Measurements from ENCODE around the gene PLCH1.

PLCH1 gene

DNA sequence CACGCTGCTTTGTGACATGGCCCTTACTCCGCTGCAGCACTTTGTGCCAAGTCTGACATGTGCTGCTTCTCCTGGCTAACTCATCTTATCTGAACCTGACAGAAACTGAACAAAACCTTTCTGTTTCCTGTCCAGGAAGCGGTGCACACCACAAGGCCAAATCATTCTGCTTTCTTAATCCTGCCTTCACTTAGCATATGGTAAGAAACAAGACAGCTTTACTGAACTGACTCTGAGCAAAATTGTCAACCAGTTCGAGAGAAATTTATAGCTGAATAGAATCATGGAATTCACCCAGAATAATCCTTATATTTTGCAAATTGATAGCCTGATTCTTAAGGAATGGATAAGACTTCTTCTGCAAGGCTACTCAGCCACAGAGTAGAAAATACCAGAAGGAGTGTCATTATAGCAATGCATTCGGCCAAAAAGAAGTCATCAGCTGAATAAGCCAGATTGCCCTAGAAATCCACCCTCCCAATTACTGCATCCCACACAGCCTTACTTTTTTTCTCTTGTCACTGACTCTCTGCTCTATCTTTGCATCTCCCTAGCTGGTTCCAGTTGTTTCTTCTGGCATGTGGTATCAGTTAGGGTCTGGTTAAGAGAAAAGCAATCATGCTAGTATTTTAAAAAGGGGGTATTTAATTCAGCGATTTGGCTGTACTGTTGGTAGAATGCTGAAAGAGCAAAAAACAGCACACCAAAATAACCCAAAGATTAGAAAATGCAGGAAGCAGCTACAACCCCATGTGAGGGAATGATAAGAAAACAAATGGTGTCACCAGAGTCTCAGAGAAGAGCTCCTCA lies 409.8 kb downstream of the PLCH1 start:
- no peak for DNase-seq (ENCODE audit: low read depth)

DNA sequence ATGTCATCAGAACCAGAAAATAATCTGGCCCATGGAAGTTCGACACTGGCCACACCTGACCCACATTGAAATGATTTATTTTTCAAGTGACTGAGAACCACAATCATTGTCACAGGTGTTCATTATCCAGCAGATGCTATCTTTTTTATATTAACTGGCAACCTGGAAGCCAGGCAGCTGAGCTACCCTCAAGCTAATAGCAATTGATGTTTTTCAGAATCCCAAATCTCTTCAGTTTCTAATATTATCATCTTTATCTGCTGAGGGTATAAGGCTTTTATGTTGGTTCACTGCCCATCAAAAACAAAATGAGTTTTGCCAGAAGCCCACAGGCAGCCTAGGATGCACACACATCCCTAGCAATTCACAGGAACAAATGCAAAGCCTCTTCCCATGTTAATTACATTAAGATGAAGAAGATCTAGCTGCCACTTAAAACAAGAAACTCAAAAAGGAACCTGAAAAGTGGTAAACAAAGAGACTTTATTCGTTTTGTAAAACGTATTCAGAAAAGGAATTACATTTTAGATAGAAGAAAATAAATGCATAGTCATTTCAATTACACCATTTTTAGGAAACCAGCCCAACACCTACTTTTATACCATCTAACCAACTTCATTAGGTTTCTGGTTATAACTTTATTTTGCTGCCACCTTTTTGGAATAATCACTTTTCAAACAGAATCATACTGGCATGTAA lies 410.5 kb downstream of the PLCH1 start:
- DNase-seq (ENCODE audit: low read depth) = no peak

DNA sequence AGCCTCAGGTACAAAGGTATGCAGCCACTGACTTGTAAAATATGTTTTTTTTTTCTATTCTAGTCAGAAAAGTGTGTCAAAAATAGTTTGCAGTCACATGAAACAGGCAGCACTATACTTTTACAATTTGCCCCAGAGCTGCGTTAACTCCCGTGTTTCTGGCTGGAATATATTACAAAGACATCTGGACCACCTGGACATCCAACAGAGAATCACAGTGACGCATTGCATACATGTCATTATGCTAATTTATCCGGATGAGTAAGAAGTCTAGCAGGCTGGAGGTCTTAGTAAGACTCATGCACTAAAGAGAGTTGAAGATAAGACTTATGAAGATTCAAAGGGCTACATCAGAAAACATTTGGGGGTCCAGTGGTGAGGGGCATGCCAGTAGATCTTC lies 412.2 kb downstream of the PLCH1 start:
- DNase-seq (ENCODE audit: low read depth) = no peak

DNA sequence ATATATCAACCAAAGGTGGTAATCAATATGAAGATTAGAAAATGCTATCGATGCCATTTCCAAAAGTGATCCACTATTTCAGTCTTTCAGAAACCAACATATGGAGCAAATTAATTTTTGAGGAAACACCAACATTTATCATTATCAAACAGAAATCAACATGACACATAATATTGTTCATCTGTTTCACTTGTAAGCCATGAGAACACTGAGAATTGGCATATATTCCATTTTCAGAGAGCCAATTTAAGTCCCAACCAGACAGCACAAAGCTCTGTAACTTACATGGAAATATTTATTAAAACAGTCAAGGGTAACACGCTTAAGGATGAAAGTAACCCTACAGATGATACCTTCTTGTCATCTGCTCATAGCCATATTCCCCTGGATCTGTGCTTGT lies 413.8 kb downstream of the PLCH1 start:
- DNase-seq (ENCODE audit: low read depth) = no peak

DNA sequence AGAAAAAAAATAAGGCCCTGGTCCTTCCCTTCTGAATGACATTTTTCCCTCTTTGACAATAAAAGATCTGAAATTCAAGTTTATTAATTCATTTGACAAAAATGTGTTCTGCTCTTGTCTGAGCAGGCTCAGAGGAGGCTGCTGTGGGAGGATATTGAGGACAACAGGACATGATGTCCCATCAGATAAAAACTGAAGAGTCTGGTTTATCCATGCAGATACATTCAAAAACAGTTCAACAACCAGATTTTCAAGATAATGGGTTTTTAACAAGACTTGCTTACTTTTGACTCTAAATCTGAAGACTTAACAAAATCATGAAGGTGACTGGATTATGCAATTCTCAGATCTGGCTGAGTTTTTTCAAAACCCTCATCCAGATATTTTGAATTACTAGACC lies 414.5 kb downstream of the PLCH1 start:
- no peak for DNase-seq (ENCODE audit: low read depth)

DNA sequence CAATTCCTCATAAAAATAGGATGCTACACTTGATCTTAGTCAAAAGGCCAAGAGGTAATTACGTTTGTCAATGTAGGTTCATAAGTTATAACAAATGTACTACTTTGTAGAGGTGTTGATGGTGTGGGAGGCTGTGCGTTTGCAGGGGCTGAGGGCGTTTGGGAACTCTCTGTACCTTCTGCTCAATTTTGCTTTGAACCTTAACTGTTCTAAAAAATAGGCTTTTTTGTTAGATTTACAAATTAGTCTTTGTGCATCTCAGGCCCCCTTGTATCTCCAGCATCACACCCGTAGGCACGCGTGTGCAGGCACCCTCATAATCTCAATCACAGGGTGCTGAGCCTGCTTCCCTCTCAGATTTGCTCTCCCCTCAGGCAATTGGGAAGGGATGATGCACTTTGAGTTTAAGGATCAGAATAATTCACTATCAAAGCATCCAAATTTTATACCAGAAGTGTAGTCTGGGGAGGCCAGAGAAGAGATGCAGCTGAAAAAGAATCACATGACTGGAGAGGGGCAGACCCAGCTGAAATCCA lies 415.3 kb downstream of the PLCH1 start:
- DNase-seq (ENCODE audit: low read depth) = no peak

DNA sequence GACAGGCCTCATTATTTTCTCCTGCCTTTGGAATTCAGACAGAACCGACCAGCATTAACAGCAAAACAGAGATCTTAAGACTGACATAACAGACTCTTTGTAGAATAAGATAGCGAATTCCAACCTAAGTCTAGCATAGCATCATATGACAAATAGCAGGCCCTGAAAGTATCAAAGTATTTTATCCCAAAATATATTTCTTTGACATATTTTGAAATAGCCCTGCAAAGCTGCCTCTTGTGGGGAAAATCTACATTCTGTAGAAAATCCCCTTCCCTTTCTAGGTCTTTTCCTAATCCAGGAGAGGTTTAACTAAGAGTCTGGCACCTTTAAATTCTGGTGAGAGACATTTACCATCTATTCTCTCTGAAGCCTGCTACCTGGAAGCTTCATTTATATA lies 417.0 kb downstream of the PLCH1 start:
- DNase-seq (ENCODE audit: low read depth) = no peak

DNA sequence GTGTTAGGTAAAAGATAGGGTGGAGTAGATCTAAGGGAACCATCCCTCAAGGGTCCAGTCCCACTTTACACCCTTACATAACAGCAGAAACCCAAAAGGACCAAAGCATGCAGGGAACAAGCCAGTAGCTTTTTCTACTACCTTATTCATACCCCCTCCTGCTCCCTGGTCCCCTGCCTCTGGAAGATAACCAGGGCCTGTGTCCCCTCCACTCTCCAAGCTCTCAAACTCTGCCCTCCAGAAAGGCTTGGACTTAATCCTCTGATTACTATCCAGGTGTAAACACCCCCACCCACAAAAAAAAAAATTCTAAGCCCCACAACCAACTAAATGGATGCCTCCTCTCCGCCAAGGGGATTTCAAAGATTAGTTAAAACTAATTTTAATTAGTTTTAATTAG lies 417.4 kb downstream of the PLCH1 start:
- no peak for DNase-seq (ENCODE audit: low read depth)

DNA sequence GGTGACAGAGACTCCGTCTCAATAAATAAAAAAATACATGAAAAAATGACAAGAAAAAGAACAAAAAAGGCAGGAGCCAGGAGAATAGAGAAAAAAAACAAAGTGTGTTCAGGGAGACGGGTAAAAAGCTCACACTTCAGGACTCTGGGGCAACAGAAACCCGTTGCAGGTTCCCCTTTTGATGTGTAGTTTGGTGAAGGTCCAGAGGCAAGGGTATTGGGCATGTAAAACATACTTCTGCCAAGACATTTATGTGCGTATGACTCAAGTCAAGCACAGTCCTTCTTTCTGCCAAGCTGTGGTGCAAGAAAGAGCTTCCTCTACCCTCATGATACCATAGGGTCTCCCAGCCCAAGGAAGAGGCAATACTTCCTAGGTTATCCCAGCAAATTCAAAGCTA lies 418.0 kb downstream of the PLCH1 start:
- no peak for DNase-seq (ENCODE audit: low read depth)

DNA sequence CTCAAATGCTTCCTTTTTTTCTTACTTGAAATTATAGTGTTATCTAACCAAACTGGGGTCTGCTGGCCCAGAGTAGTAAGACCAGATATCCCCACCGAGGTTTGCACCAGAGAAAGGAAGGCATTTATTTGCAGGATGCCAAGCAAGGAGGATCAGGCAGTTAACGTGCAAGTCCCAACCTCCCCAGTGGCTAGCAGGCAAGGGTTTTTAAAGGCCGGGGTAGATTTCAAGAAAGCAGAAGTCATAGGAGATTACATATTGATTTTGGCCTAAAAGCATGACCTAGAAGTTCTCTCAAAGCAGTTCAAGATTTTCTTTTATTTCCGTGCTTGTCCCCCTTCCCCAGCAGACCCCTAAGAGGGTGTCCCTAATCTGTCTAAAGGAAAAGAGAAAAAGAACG lies 418.6 kb downstream of the PLCH1 start:
- DNase-seq (ENCODE audit: low read depth) = no peak

All from activated T-cell treated with anti-CD3 and anti-CD28 coated beads for 48 hours (primary cell).